Measurements from ENCODE around the gene COPS7A. TPM values are rescaled to one million over a fixed set of nuclear protein-coding genes. Genes with fewer than 3 reads are reported as not detected.

The COPS7A gene
- total RNA-seq, 1 donor from 2014 or later, result 73.0 TPM

DNA sequence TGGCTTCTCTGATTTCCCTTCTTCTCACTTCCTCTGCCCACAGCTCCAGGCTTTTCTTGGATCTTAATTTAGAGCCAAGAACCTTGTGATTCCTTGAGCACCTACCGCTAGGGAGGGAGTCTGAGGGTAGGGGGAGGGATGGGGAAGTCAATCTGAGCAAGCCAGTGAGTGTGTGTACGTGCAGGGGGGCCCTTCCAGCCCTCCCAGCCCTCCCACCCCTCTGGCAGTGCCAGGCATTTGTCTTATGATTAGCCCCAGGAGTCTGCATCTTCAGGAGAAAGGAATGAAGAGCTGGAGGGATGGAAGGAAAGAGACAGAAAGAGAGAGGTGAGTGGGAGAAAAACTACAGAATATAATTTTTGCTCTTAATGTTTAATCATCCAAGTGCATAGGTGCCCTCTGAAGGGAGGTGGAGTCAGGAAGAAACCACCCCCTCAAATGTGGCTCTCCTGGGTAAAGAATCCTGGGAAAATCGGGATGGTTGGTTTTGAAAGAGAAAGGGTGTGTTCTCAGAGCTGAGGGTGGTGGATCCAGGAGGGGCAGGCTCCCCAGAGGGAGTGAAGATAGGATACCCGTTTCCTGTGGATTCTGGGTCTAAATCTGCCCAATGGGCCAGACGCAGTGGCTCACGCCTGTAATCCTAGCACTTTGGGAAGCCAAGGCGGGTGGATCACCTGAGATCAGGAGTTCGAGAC lies 25.3 kb upstream of the COPS7A start:
- H3K27ac Mint-ChIP-seq (ENCODE audit: unreplicated experiment), result no peak overlapping the region
- peaks cover 32% of the 10 kb centered on the region for H3K27me3 Mint-ChIP-seq (ENCODE audit: unreplicated experiment)
- H3K4me1 Mint-ChIP-seq (ENCODE audit: unreplicated experiment), result peaks cover 17% of the 10 kb centered on the region
- H3K4me3 Mint-ChIP-seq (ENCODE audit: unreplicated experiment), result peak overlapping the region; percentile 74
- TF ChIP-seq, protein P1, sequence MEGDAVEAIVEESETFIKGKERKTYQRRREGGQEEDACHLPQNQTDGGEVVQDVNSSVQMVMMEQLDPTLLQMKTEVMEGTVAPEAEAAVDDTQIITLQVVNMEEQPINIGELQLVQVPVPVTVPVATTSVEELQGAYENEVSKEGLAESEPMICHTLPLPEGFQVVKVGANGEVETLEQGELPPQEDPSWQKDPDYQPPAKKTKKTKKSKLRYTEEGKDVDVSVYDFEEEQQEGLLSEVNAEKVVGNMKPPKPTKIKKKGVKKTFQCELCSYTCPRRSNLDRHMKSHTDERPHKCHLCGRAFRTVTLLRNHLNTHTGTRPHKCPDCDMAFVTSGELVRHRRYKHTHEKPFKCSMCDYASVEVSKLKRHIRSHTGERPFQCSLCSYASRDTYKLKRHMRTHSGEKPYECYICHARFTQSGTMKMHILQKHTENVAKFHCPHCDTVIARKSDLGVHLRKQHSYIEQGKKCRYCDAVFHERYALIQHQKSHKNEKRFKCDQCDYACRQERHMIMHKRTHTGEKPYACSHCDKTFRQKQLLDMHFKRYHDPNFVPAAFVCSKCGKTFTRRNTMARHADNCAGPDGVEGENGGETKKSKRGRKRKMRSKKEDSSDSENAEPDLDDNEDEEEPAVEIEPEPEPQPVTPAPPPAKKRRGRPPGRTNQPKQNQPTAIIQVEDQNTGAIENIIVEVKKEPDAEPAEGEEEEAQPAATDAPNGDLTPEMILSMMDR (IDR thresholded peaks at IDR 0.05), result no peak
- DNase-seq (ENCODE audit: extremely low spot score, unreplicated experiment), result no peak
- no peaks in the 10 kb centered on the region for H3K9me3 Mint-ChIP-seq (ENCODE audit: unreplicated experiment)
- no peaks in the 10 kb centered on the region for H3K36me3 Mint-ChIP-seq (ENCODE audit: unreplicated experiment)

DNA sequence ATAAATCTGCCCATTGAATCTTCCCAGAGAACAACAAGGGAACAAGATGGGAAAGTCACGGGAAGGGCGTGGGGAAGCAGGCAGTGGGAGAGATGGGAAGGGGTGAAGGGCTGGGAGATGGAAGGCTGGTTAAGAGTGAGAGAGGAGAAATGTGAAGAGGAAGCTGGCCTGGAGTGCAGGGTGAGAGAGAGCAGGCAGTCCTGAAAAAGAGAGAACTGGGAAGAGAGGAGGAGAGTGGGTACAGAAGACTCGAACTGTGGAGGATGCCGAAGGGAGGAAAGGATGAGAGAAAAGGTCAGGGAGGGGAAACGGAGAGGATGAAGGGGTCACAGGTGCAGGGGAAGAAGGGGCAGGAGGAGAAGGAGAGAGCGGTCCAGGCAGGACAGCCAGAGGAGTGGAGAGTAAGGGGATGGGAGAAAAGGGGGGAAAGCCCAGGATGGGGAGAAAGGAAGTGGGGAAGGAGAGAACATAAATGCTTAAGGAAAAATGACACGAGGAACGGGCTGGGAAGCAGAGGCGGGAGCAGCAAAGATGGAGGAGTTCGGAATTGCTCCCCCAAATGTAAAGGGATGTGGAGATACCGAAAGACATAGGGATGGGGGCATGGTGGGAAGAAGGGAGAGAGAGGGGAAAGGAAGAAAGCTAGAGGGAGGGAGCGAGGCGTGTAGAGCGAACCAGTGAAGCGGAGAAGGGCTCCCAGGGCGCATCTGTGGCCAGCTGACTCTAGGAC lies 24.4 kb upstream of the COPS7A start:
- peaks cover 41% of the 10 kb centered on the region for H3K27me3 Mint-ChIP-seq (ENCODE audit: unreplicated experiment)

DNA sequence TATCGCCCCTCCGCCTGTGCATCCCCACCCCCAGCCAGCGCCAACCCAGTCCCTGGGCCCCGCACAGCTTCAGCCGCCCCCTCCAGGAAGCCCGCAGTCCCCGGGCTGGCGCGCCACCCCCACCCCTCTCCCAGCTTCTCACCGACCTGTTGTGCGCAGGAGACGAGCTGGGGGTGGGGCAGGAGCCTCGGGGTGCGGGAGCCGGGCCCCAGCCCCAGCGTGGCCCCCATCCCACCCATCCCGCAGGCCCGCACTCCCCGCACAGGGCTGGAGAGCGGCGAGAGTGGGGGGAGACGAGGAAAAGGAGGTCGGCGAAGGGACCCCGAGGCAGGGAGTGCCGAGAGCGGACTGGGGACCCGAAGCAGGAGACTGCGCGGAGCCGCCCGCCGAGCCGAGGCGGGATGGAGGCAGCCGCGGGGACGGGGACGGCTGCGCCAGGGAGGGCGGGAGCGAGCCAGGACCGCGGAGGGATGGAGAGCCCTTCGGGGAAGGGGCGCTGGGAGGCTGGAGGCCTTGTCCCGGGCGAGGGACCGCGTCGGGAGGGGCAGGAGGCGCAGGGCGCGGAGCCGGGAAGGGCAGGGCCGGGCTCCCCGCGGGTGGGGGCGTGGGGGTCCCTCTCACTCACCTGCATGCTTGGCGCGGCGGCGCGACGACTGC lies 23.7 kb upstream of the COPS7A start:
- H3K36me3 Mint-ChIP-seq (ENCODE audit: unreplicated experiment), result no peaks in the 10 kb centered on the region
- TF ChIP-seq, protein P1 (IDR thresholded peaks at IDR 0.05), result no peak
- DNase-seq (ENCODE audit: extremely low spot score, unreplicated experiment), result no peak
- peak overlapping the region; percentile 74 for H3K4me3 Mint-ChIP-seq (ENCODE audit: unreplicated experiment)
- peaks cover 17% of the 10 kb centered on the region for H3K4me1 Mint-ChIP-seq (ENCODE audit: unreplicated experiment)
- no peak overlapping the region for H3K27ac Mint-ChIP-seq (ENCODE audit: unreplicated experiment)
- no peaks in the 10 kb centered on the region for H3K9me3 Mint-ChIP-seq (ENCODE audit: unreplicated experiment)
- H3K27me3 Mint-ChIP-seq (ENCODE audit: unreplicated experiment), result peaks cover 47% of the 10 kb centered on the region

More for the DNA sequence above, 24.4 kb upstream of the COPS7A start:
- Mint-ChIP-seq H3K9me3 (ENCODE audit: unreplicated experiment) (no peaks in the 10 kb centered on the region), H3K4me3 (ENCODE audit: unreplicated experiment) (peak overlapping the region; percentile 74), H3K4me1 (ENCODE audit: unreplicated experiment) (peaks cover 17% of the 10 kb centered on the region), H3K36me3 (ENCODE audit: unreplicated experiment) (no peaks in the 10 kb centered on the region), H3K27ac (ENCODE audit: unreplicated experiment) (peak overlapping the region; percentile 19)
- TF ChIP-seq, protein P1 (IDR thresholded peaks at IDR 0.05), result no peak
- no peak for DNase-seq (ENCODE audit: extremely low spot score, unreplicated experiment)

DNA sequence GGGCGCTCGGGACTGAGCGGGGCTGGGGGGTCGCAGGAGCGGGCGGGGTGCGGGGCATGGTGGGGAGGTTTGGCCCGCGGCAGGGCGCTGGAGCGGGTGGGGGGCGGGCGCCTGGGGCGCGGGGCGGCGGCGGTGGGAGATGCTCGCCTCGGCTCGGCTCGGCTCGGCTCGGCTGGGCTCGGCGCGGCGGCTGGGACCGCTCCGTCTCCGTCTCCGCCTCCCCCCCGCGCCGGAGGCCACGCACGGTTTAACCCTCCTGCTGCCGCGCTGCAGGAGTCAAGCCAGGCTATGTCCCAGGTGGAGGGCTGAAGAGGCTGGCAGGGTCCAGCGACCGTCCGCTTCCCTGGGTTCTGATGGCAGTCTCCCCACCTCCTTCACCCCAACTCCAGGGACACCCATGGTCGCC lies 23.2 kb upstream of the COPS7A start, which contains the start of gene PIANP:
Gene PIANP, minus strand, starts transcription at position 170 of the 406 bp plus-strand sequence. CDS start 2,754 bp downstream, outside the sequence.
- Mint-ChIP-seq H3K27me3 (ENCODE audit: unreplicated experiment) (peaks cover 50% of the 10 kb centered on the region), H3K36me3 (ENCODE audit: unreplicated experiment) (no peaks in the 10 kb centered on the region), H3K27ac (ENCODE audit: unreplicated experiment) (no peak within 1 kb of the TSS), H3K9me3 (ENCODE audit: unreplicated experiment) (no peaks in the 10 kb centered on the region), H3K4me3 (ENCODE audit: unreplicated experiment) (peak within 1 kb of the TSS; percentile 76), H3K4me1 (ENCODE audit: unreplicated experiment) (peaks cover 17% of the 10 kb centered on the region)
- peak; percentile 88 for DNase-seq (ENCODE audit: extremely low spot score, unreplicated experiment)
- TF ChIP-seq, protein P1 (IDR thresholded peaks at IDR 0.05), result no peak

Measured in osteocyte (in vitro differentiated cells).